A549 (cell line): ENCODE data around the gene SFXN3. TPM values are rescaled to one million over a fixed set of nuclear protein-coding genes. Genes with fewer than 3 reads are reported as not detected.

Experiments used
- ATAC-seq, 2 experiments: fragments of 200-7000 bp in 1 of 2; fragments of >200 bp in 1 of 2; cut with Nextera tagmentation in 1 of 2; cut with Tn5 transposase in 1 of 2; 3 replicates each; pipeline versions ENCODE4 v1.8.0 to v1.9.1; 2018 to 2020; ENCODE audit warnings: mild to moderate bottlenecking in 1 of 2, moderate library complexity in 1 of 2
- CTCF ChIA-PET: fragments of 300-600 bp; sonication (Branson Sonifier 250); formaldehyde crosslinking; extraction: SDS; loops from one replicate; lab custom pipeline; 2021; ENCODE audit warnings: antibody characterized with exemption, inconsistent platforms; lab: Yijun Ruan, JAX
- POLR2A ChIA-PET: fragments of 350-600 bp; formaldehyde crosslinking; extraction: SDS; loops from one replicate; lab custom pipeline; 2021; ENCODE audit warnings: antibody characterized with exemption, inconsistent platforms; lab: Yijun Ruan, JAX
- DNase-seq, 2 experiments: peaks; one replicate each; pipeline versions ENCODE4 v3.0.0 to v3.0.0-alpha.2; 2011 to 2016; ENCODE audit warnings: low read depth in 1 of 2, low spot score in 1 of 2
- FAIRE-seq: peaks from 2 replicates; lab custom pipeline; 2011; peaks lifted over from hg19 to GRCh38; lab: Jason Lieb, UNC
- H3K27ac ChIP-seq, 2 experiments: fragments of >200 bp; sonication (Bioruptor Twin); formaldehyde crosslinking; 3 replicates each; pipeline ENCODE4 v1.5.1; 2016 to 2017
- H3K4me1 ChIP-seq: fragments of >200 bp; sonication (Bioruptor Twin); formaldehyde crosslinking; 3 replicates; pipeline ENCODE4 v1.6.1; 2016
- H3K4me2 ChIP-seq: fragments of >200 bp; sonication (Bioruptor Twin); formaldehyde crosslinking; 3 replicates; pipeline ENCODE4 v1.6.1; 2016
- H3K4me3 ChIP-seq: fragments of >200 bp; sonication (Bioruptor Twin); formaldehyde crosslinking; 3 replicates; pipeline ENCODE4 v1.5.1; 2016
- H3K9me3 ChIP-seq: fragments of >200 bp; sonication (Bioruptor Twin); formaldehyde crosslinking; 3 replicates; pipeline ENCODE4 v1.6.1; 2016
- CBX8 ChIP-seq: fragments of 200-600 bp; sonication (generic); IDR thresholded peaks from 2 replicates; pipeline ENCODE4 v1.6.1; 2016
- CEBPB ChIP-seq, 2 experiments: fragments of >200 bp in 1 of 2; sonication (Bioruptor Twin) in 1 of 2; formaldehyde crosslinking in 1 of 2; IDR thresholded peaks; 2 replicates each; pipeline ENCODE4 v1.6.1; 2012 to 2016
- CHD4 ChIP-seq: fragments of 200-600 bp; sonication (generic); IDR thresholded peaks from 2 replicates; pipeline ENCODE4 v1.6.1; 2016; ENCODE audit warnings: antibody characterized with exemption, mild to moderate bottlenecking, borderline replicate concordance
- EHF ChIP-seq: fragments of 250-450 bp; sonication (Bioruptor Pico); IDR thresholded peaks from 2 replicates; pipeline ENCODE4 v1.5.0; 2020; ENCODE audit warnings: mild to moderate bottlenecking
- FOSL2 ChIP-seq, 2 experiments: fragments of 450-650 bp in 1 of 2; fragments of >200 bp in 1 of 2; sonication (Bioruptor Twin) in 1 of 2; formaldehyde crosslinking; IDR thresholded peaks; 2 replicates each; pipeline versions ENCODE4 v1.5.0 to v1.6.1; 2016 to 2020; ENCODE audit warnings: mild to moderate bottlenecking in 1 of 2, moderate library complexity in 1 of 2
- HOXB13 ChIP-seq: fragments of 250-450 bp; sonication (Bioruptor Pico); IDR thresholded peaks from 2 replicates; pipeline ENCODE4 v1.5.0; 2020; ENCODE audit warnings: low read depth, mild to moderate bottlenecking, moderate library complexity
- JUNB ChIP-seq: fragments of >200 bp; sonication (Bioruptor Twin); formaldehyde crosslinking; IDR thresholded peaks from 2 replicates; pipeline ENCODE4 v1.6.1; 2016
- NFE2L2 ChIP-seq: fragments of 150-350 bp; conservative IDR thresholded peaks from 2 replicates; pipeline ENCODE4 v1.6.1; 2014; ENCODE audit warnings: low read length
- NPAS2 ChIP-seq: fragments of 250-450 bp; sonication (Bioruptor Pico); IDR thresholded peaks from 2 replicates; pipeline ENCODE4 v1.8.0; 2022; ENCODE audit warnings: mild to moderate bottlenecking, moderate library complexity, borderline replicate concordance
- NR3C1 ChIP-seq: fragments of >200 bp; sonication (Bioruptor Twin); formaldehyde crosslinking; IDR thresholded peaks from 3 replicates; pipeline ENCODE4 v1.6.1; 2017
- PHF8 ChIP-seq: fragments of 200-600 bp; sonication (generic); IDR thresholded peaks from 2 replicates; pipeline ENCODE4 v1.6.1; 2016; ENCODE audit warnings: low read depth, mild to moderate bottlenecking, antibody characterized with exemption, moderate library complexity, borderline replicate concordance
- RARB ChIP-seq: fragments of 250-450 bp; sonication (Bioruptor Pico); IDR thresholded peaks from 2 replicates; pipeline ENCODE4 v1.8.0; 2021; ENCODE audit warnings: mild to moderate bottlenecking, moderate library complexity
- RCOR1 ChIP-seq: fragments of 150-350 bp; IDR thresholded peaks from 2 replicates; pipeline ENCODE4 v1.6.1; 2014; ENCODE audit warnings: antibody characterized with exemption, low read length, low read depth
- RFX5 ChIP-seq: fragments of 450-650 bp; IDR thresholded peaks from 2 replicates; pipeline ENCODE4 v1.7.1; 2014; ENCODE audit warnings: antibody characterized with exemption, mild to moderate bottlenecking, moderate library complexity
- SMC3 ChIP-seq: fragments of >200 bp; sonication (Bioruptor Twin); formaldehyde crosslinking; IDR thresholded peaks from 3 replicates; pipeline ENCODE4 v1.6.1; 2018; ENCODE audit warnings: inconsistent platforms
- SREBF2 ChIP-seq: fragments of 450-650 bp; IDR thresholded peaks from 2 replicates; pipeline ENCODE4 v1.6.1; 2014; ENCODE audit warnings: mild to moderate bottlenecking, moderate library complexity
- ZFP36 ChIP-seq: fragments of 450-650 bp; IDR thresholded peaks from 2 replicates; pipeline ENCODE4 v1.6.1; 2014; ENCODE audit warnings: borderline replicate concordance; ENCODE audit not compliant: partially characterized antibody
- ZSCAN20 ChIP-seq: fragments of 250-450 bp; sonication (Bioruptor Pico); IDR thresholded peaks from 2 replicates; pipeline ENCODE4 v1.8.0; 2022; ENCODE audit warnings: mild to moderate bottlenecking, moderate library complexity
- WGBS: methylation state at CpG from one replicate; pipeline ENCODE4 v1.1.6; 2017; ENCODE audit errors: missing lambda C conversion rate; 5-methylcytosine and 5-hydroxymethylcytosine counted together
- polyA plus RNA-seq, 4 experiments: library from polyadenylated mRNA; depleted of rRNA in 3 of 4; stranded (reverse); fragments of >200 nt; fragmentation: RNase III in 1 of 4; extraction: RNeasy Plus Mini Kit Qiagen cat#74134 plus additional on column Dnase treatment in 1 of 4; gene quantifications; 2 replicates in 3 of 4; 3 replicates in 1 of 4; pipeline ENCODE4 v1.2.3, GENCODE V29; 2011 to 2017
- TF ChIP-seq, protein P1 (sequence below): fragments of >200 bp; sonication (Bioruptor Twin); formaldehyde crosslinking; IDR thresholded peaks from 3 replicates; pipeline ENCODE4 v1.5.1; 2016
- TF ChIP-seq, protein P2 (sequence below): IDR thresholded peaks from 2 replicates; pipeline ENCODE4 v1.6.1; 2012

The SFXN3 gene
- polyA plus RNA-seq, 2 of the 4 experiments (the other 2 are of a cell fraction) = 26.3 to 33.7 TPM

DNA sequence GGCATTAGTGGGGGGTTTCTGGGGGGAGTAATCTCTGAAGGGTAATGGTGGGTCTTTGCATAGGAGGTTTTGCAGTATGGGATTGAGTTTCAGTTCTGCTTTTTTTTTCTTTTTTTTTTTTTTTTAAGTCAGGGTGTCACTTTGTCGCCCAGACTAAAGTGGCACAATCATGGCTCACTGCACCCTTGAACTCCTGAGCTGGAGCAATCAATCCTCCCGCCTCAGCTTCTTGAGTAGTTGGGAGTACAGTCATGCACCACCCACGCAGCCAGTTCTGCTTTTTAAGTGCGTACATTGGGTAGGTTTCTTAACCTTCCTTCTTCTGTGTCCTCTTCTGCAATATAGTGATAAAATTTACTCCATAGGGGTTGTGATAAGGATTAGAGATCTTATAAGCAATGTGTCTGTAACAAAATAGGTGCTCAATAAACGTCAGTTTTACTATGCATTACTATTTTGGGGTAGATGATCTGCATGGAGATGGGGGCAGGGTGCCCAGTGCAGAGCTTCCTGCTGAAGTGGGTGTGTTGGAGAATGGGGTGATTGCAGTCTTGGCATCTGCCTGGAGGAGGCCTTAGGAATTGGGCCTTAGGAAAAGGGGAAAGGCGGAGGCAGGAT lies 40.3 kb downstream of the SFXN3 start:
- H3K9me3 ChIP-seq = no peaks in the 10 kb centered on the region
- WGBS = 67% methylated on average over 6 of the region's 6 CpGs
- ATAC-seq (no peak), DNase-seq (no peak), FAIRE-seq (no peak)
- ChIA-PET POLR2A (interaction anchor here (1.1 kb wide), 1 partner anchor 10 kb away, joined by 3 read pairs; the partner anchor contains the start of gene KAZALD1), CTCF (interaction anchor here (0.6 to 65.1 kb wide), 4 partner anchors 6 to 448 kb away, joined by 3 to 2364 read pairs (median 1186); partner anchors contain the start of genes KAZALD1, PDZD7 and SFXN3)
- no peak overlapping the region for H3K4me3 ChIP-seq
- no peaks in the 10 kb centered on the region for H3K4me1 ChIP-seq
- no peak overlapping the region for H3K27ac ChIP-seq
- TF ChIP-seq RFX5 (no peak), NFE2L2 (no peak), SMC3 (no peak), RCOR1 (no peak), HOXB13 (CRISPR knock-in tag) (no peak), CEBPB (IDR thresholded peaks at IDR 0.05) (no peak), ZFP36 (no peak), NR3C1 (no peak), EHF (CRISPR knock-in tag) (no peak), PHF8 (no peak), RARB (CRISPR knock-in tag) (no peak)
- TF ChIP-seq, protein P1, sequence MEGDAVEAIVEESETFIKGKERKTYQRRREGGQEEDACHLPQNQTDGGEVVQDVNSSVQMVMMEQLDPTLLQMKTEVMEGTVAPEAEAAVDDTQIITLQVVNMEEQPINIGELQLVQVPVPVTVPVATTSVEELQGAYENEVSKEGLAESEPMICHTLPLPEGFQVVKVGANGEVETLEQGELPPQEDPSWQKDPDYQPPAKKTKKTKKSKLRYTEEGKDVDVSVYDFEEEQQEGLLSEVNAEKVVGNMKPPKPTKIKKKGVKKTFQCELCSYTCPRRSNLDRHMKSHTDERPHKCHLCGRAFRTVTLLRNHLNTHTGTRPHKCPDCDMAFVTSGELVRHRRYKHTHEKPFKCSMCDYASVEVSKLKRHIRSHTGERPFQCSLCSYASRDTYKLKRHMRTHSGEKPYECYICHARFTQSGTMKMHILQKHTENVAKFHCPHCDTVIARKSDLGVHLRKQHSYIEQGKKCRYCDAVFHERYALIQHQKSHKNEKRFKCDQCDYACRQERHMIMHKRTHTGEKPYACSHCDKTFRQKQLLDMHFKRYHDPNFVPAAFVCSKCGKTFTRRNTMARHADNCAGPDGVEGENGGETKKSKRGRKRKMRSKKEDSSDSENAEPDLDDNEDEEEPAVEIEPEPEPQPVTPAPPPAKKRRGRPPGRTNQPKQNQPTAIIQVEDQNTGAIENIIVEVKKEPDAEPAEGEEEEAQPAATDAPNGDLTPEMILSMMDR = no peak
- no peak overlapping the region for H3K4me2 ChIP-seq

DNA sequence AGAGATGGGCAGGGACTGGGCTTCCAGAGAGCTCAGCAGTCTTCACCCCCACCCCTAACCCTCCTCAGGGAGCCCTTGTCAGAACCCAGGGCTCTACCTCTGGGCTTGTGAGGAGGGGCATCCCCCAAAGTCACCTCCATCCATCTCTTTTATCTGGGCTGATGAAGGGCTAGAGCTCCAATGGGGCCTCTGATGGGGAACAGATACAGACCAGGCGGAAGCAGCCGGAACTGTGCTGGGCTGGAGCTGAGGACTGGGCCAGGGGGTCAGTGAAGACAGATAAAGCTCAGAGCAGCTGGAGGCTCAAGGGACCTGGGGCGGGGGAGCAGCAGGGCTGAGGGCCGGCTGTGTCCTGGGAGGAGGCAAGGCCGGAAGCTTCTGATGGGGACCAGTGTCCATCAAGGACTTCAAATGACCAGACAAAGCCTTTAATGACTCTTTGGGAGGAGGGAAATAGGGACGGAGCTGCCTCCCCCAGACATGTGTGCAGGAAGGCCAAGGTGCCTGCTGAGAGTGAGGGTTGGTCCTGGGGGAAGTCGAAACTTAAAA lies 40.9 kb downstream of the SFXN3 start:
- Histone ChIP-seq H3K9me3 (no peaks in the 10 kb centered on the region), H3K4me1 (no peaks in the 10 kb centered on the region), H3K27ac (no peak overlapping the region), H3K4me3 (no peak overlapping the region), H3K4me2 (no peak overlapping the region)
- no peak for ATAC-seq
- FAIRE-seq = no peak
- DNase-seq = no peak
- ChIA-PET POLR2A (interaction anchor here (0.6 to 1.1 kb wide), 2 partner anchors 11 to 31 kb away, joined by 3 to 10 read pairs; partner anchors contain the start of gene KAZALD1), CTCF (interaction anchor here (1.1 to 65.1 kb wide), 3 partner anchors 5 to 70 kb away, joined by 7 to 2364 read pairs (median 2364); partner anchors contain the start of genes KAZALD1, PDZD7 and SFXN3)
- no peak for TF ChIP-seq CBX8
- TF ChIP-seq FOSL2 (IDR thresholded peaks at IDR 0.05) = no peak
- TF ChIP-seq FOSL2 (CRISPR knock-in tag; IDR thresholded peaks at IDR 0.05) = no peak
- 89% methylated on average over 7 of the region's 7 CpGs for WGBS

DNA sequence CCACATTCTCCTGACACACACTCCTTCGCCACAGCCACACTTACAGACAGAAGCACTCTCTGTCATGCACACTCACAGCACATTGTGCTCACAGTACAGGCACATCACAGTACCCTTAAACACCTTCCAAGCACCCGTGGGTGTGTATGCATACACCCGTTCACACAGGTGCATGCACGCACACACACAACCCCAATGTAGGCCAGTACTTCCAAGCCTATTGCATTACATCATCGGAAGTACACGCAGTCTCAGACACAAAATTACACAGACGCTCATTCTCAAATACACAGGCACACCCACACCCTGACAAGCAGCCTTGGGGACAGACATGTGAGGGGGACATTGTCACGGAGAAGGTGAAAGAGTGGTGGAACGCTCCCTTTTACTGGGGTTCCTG lies 41.9 kb downstream of the SFXN3 start:
- Histone ChIP-seq H3K27ac (no peak overlapping the region), H3K4me1 (no peaks in the 10 kb centered on the region), H3K4me2 (no peak overlapping the region), H3K4me3 (no peak overlapping the region), H3K9me3 (no peaks in the 10 kb centered on the region)
- no peak for ATAC-seq
- no peak for DNase-seq
- CTCF ChIA-PET = interaction anchor here (5.2 to 65.1 kb wide), 2 partner anchors 30 to 69 kb away, joined by 26 to 2364 read pairs; partner anchors contain the start of genes KAZALD1, PDZD7 and SFXN3
- POLR2A ChIA-PET = no interaction called here
- WGBS = 82% methylated on average over 9 of the region's 9 CpGs
- no peak for TF ChIP-seq JUNB
- TF ChIP-seq SREBF2 = no peak
- TF ChIP-seq, protein P2, sequence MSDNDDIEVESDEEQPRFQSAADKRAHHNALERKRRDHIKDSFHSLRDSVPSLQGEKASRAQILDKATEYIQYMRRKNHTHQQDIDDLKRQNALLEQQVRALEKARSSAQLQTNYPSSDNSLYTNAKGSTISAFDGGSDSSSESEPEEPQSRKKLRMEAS = no peak
- TF ChIP-seq NPAS2 = no peak
- no peak for TF ChIP-seq RCOR1
- no peak for TF ChIP-seq SMC3
- no peak for TF ChIP-seq ZSCAN20
- no peak for TF ChIP-seq CHD4
- FAIRE-seq = no peak
